Astrocyte (in vitro differentiated cells and primary cell): Measurements from ENCODE around the gene SCAPER. TPM values are rescaled to one million over a fixed set of nuclear protein-coding genes. Genes with fewer than 3 reads are reported as not detected.

Experiments
- DNase-seq: peaks from one replicate; pipeline ENCODE4 v3.0.0-alpha.2; 2010; ENCODE audit warnings: low read depth
- FAIRE-seq: peaks from 2 replicates; lab custom pipeline; 2011; peaks lifted over from hg19 to GRCh38; lab: Jason Lieb, UNC
- H2AFZ ChIP-seq: 2 replicates; pipeline ENCODE4 v1.6.0; 2012; ENCODE audit warnings: low read depth, low read length, inconsistent platforms
- H3K27ac ChIP-seq: 2 replicates; pipeline ENCODE4 v1.5.1; 2011; ENCODE audit warnings: low read depth, low read length, inconsistent platforms
- H3K27me3 ChIP-seq: 2 replicates; pipeline ENCODE4 v1.6.0; 2011; ENCODE audit warnings: low read length, inconsistent platforms; ENCODE audit not compliant: insufficient read depth
- H3K36me3 ChIP-seq: 2 replicates; pipeline ENCODE4 v1.5.1; 2011; ENCODE audit warnings: low read length, inconsistent platforms; ENCODE audit not compliant: insufficient read depth
- H3K4me1 ChIP-seq: 2 replicates; pipeline ENCODE4 v1.5.1; 2011; ENCODE audit warnings: low read length, inconsistent platforms; ENCODE audit not compliant: insufficient read depth
- H3K4me2 ChIP-seq: 2 replicates; pipeline ENCODE4 v1.6.0; 2012; ENCODE audit warnings: low read length, inconsistent platforms
- H3K4me3 ChIP-seq: 2 replicates; pipeline ENCODE4 v1.5.1; 2011; ENCODE audit warnings: low read depth, mild to moderate bottlenecking, low read length, inconsistent platforms; ENCODE audit not compliant: insufficient read depth
- H3K79me2 ChIP-seq: 2 replicates; pipeline ENCODE4 v1.6.0; 2012; ENCODE audit warnings: mild to moderate bottlenecking, low read length, inconsistent platforms; ENCODE audit not compliant: insufficient read depth
- H3K9ac ChIP-seq: 2 replicates; pipeline ENCODE4 v1.6.0; 2012; ENCODE audit warnings: mild to moderate bottlenecking, low read length, inconsistent platforms
- H3K9me3 ChIP-seq: 2 replicates; pipeline ENCODE4 v1.5.1; 2012; ENCODE audit warnings: low read depth, mild to moderate bottlenecking, low read length, inconsistent platforms; ENCODE audit not compliant: insufficient read depth
- H4K20me1 ChIP-seq: 2 replicates; pipeline ENCODE4 v1.6.0; 2012; ENCODE audit warnings: low read length, inconsistent platforms; ENCODE audit not compliant: insufficient read depth
- H3K27ac Mint-ChIP-seq: one replicate; pipeline ENCODE4 v1.8.0; 2021; ENCODE audit warnings: mild to moderate bottlenecking, mixed read lengths; ENCODE audit not compliant: unreplicated experiment
- H3K27me3 Mint-ChIP-seq: one replicate; pipeline ENCODE4 v1.8.0; 2021; ENCODE audit warnings: low read depth, mixed read lengths; ENCODE audit not compliant: unreplicated experiment
- H3K36me3 Mint-ChIP-seq: one replicate; pipeline ENCODE4 v1.8.0; 2021; ENCODE audit warnings: low read depth, mixed read lengths; ENCODE audit not compliant: unreplicated experiment
- H3K4me1 Mint-ChIP-seq: one replicate; pipeline ENCODE4 v1.8.0; 2021; ENCODE audit warnings: low read depth, mixed read lengths; ENCODE audit not compliant: unreplicated experiment
- H3K4me3 Mint-ChIP-seq: one replicate; pipeline ENCODE4 v1.8.0; 2021; ENCODE audit warnings: mild to moderate bottlenecking, moderate library complexity, mixed read lengths; ENCODE audit not compliant: unreplicated experiment
- H3K9me3 Mint-ChIP-seq: one replicate; pipeline ENCODE4 v1.8.0; 2021; ENCODE audit warnings: mild to moderate bottlenecking, mixed read lengths; ENCODE audit not compliant: unreplicated experiment
- EZH2 ChIP-seq: IDR thresholded peaks from 2 replicates; pipeline ENCODE4 v1.6.1; 2012; ENCODE audit warnings: mild to moderate bottlenecking, low read length, inconsistent platforms; ENCODE audit not compliant: insufficient read depth
- total RNA-seq: library from RNA; stranded (reverse); gene quantifications from 2 replicates; pipeline ENCODE4 v1.2.1, GENCODE V29; 2021
- TF ChIP-seq, protein P1 (sequence below): IDR thresholded peaks from 2 replicates; pipeline ENCODE4 v1.5.1; 2011; ENCODE audit warnings: low read depth, mild to moderate bottlenecking, inconsistent platforms, low read length, moderate library complexity; ENCODE audit not compliant: insufficient read depth

The SCAPER gene
- total RNA-seq, 1 donor from 2014 or later = 8.6 TPM

DNA sequence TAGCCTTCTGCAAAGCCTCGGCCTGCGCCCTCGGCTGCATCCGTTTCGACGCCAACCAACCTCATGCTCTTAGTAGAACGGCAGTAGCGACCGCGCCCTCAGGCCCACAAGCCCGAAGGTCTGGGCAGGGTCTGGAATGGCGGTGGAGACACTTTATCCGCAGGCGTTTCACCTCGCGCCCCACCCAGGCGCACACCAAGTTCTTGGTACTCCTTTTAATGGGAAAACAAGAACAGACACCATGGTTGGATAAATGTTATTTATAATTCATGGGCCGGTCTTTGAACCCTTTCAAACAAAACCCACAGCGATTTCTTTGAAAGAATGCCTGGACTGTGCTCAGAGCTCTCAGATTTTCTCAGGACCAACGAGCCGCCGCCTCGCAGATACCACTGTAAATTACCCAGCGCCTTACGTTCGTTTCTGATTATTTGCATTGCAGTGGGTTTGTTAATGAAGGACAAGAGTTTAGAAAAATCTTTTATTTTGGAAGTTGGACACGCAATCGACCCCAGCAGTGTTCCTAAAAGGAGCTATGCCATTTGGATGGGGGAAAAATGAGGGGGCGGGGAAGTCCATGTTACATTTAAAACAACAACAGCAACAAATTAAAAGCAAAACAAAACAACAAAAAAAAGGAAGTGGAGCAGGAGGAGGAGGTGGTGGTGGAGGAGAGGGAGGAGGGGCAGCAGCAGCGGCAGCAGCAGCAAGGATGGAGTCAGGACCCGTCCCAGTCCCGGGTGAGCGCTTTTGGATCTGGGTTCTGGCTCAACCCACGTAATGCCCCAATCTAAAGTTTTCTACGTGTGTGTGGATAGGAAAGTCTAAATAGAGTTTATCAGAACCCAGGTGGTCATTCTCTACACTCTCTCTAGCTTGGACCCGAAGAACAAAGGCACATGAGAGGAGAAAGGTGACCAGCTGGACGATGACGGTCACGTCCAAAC, 569.6 kb downstream of the SCAPER start:
- no peak for DNase-seq
- peaks cover 74% of the 10 kb centered on the region for H3K27me3 ChIP-seq
- no peak overlapping the region for H3K27ac ChIP-seq
- no peak for FAIRE-seq
- H3K9me3 Mint-ChIP-seq = peaks cover 20% of the 10 kb centered on the region
- no peaks in the 10 kb centered on the region for H3K36me3 ChIP-seq
- peaks cover 9% of the 10 kb centered on the region for H3K4me1 Mint-ChIP-seq
- H3K27me3 Mint-ChIP-seq = peaks cover 60% of the 10 kb centered on the region
- no peak overlapping the region for H3K9ac ChIP-seq
- no peak overlapping the region for H3K4me3 ChIP-seq
- H3K4me1 ChIP-seq = peaks cover 8% of the 10 kb centered on the region
- peak; percentile 74 for TF ChIP-seq EZH2
- TF ChIP-seq, protein P1, sequence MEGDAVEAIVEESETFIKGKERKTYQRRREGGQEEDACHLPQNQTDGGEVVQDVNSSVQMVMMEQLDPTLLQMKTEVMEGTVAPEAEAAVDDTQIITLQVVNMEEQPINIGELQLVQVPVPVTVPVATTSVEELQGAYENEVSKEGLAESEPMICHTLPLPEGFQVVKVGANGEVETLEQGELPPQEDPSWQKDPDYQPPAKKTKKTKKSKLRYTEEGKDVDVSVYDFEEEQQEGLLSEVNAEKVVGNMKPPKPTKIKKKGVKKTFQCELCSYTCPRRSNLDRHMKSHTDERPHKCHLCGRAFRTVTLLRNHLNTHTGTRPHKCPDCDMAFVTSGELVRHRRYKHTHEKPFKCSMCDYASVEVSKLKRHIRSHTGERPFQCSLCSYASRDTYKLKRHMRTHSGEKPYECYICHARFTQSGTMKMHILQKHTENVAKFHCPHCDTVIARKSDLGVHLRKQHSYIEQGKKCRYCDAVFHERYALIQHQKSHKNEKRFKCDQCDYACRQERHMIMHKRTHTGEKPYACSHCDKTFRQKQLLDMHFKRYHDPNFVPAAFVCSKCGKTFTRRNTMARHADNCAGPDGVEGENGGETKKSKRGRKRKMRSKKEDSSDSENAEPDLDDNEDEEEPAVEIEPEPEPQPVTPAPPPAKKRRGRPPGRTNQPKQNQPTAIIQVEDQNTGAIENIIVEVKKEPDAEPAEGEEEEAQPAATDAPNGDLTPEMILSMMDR = no peak
- peak overlapping the region; percentile 87 for H3K4me3 Mint-ChIP-seq
- peak overlapping the region; percentile 83 for H3K27ac Mint-ChIP-seq
- H2AFZ ChIP-seq = no peak overlapping the region
- H3K9me3 ChIP-seq = peaks cover 7% of the 10 kb centered on the region
- peak overlapping the region; percentile 72 for H3K4me2 ChIP-seq
- H4K20me1 ChIP-seq = peaks cover 26% of the 10 kb centered on the region
- peaks cover 6% of the 10 kb centered on the region for H3K36me3 Mint-ChIP-seq
- no peaks in the 10 kb centered on the region for H3K79me2 ChIP-seq

DNA sequence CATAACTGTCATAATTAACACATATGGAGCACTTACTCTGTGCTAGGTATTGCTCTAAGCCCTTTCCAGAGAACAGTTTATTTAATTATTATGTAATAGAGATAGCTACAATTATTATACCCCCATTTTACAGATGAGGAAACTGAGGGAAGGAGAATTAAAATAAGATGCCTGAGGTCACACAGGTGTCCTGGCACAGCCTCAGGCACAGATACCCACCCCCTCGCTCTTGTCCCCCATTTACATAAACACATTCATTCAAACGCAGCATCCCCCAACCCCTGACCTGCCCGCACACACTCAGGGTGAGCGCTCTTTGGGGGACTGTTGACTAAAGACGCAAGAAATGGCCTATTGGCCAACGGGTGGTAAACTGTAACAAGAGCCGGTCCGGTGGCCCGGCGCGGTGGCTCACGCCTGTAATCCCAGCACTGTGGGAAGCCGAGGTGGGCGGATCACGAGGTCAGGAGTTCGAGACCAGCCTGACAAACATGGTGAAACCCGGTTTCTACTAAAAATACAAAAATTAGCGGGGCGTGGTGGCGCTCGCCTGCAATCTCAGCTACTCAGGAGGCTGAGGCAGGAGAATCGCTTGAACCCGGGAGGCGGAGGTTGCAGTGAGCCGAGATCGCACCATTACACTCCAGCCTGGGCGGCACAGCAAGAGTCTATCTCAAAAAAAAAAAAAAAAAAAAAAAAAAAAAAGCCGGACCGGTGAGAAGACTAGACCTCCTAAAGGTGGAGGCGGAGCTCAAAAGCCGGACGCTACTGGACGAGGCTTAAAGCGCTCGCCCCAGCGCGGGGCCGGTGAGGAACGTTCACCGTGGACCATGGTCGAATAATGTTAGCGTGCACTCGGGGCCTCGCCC, 570.5 kb downstream of the SCAPER start:
- no peaks in the 10 kb centered on the region for H3K79me2 ChIP-seq
- H3K4me1 Mint-ChIP-seq = peaks cover 7% of the 10 kb centered on the region
- DNase-seq (no peak), FAIRE-seq (no peak)
- peaks cover 2% of the 10 kb centered on the region for H3K4me1 ChIP-seq
- peak overlapping the region; percentile 72 for H3K4me2 ChIP-seq
- peaks cover 21% of the 10 kb centered on the region for H4K20me1 ChIP-seq
- H3K9me3 Mint-ChIP-seq = peaks cover 16% of the 10 kb centered on the region
- no peak overlapping the region for H3K9ac ChIP-seq
- peaks cover 55% of the 10 kb centered on the region for H3K27me3 Mint-ChIP-seq
- H3K36me3 Mint-ChIP-seq = peaks cover 6% of the 10 kb centered on the region
- peak overlapping the region; percentile 87 for H3K4me3 Mint-ChIP-seq
- H3K27ac Mint-ChIP-seq = no peak overlapping the region
- TF ChIP-seq, protein P1 = no peak
- no peak for TF ChIP-seq EZH2
- H2AFZ ChIP-seq = no peak overlapping the region
- H3K27ac ChIP-seq = no peak overlapping the region
- no peaks in the 10 kb centered on the region for H3K36me3 ChIP-seq
- peaks cover 69% of the 10 kb centered on the region for H3K27me3 ChIP-seq
- no peak overlapping the region for H3K4me3 ChIP-seq
- peaks cover 7% of the 10 kb centered on the region for H3K9me3 ChIP-seq
